Inflammatory macrophage treated with lipopolysaccharide for 4 hours (primary cell): ENCODE results near the gene MAP4K4.

Experiments used
- DNase-seq: peaks from one replicate; pipeline ENCODE4 v3.0.0-alpha.2; 2020

The MAP4K4 gene

GRCh38 chr2:101883860-101884259 is 186.4 kb downstream of the MAP4K4 start:
- DNase-seq = peak; percentile 72

GRCh38 chr2:101884423-101884822 is 186.9 kb downstream of the MAP4K4 start:
- no peak for DNase-seq

DNA sequence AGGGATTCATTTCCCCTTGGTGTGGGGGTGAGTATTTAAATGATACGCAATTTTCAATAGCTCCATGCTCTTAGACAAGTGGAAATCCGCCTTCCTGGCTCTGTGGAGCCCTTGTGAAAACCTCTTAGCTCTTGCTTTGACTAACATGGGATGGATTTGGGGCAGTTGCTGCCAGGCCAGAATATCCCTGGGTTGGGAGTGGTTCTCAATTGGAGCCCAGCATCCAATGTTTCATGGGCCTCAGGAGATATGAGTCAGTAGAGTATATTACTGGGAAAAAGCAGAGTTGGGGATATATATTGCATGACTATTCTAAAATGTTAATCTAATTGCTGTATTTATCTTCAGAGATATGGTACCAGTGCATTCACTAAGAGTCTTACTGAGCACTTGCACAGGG is 189.8 kb downstream of the MAP4K4 start:
- no peak for DNase-seq

DNA sequence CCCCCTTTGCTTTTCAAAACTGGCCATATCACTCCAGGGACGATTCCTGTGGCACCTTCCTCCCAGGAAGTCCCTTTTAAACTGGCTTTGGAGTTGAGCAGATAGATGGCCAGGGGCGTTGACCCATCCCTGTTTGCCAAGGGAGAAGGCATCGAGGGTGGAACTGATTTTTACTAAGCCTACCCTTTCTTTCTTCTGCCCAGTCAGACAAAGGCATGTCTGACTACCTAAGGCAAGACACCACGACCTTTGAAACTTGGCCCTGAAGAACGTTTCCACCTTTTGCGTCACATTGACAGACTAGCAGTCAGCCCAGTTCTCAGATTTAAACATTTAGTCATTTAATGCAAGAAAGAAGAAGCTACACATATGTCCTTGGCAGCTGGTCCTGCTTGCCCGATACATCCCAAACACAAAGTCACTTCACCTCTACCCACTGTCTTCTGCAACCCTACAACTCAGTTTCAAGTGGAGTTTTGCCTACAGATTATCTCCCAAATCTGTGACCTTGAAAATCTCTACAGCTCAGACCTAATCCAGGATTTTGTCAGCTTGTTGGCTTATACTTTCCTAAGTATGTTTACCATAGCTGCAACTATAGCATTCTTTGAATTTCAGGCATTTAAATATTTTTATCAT is 192.1 kb downstream of the MAP4K4 start:
- DNase-seq = no peak

DNA sequence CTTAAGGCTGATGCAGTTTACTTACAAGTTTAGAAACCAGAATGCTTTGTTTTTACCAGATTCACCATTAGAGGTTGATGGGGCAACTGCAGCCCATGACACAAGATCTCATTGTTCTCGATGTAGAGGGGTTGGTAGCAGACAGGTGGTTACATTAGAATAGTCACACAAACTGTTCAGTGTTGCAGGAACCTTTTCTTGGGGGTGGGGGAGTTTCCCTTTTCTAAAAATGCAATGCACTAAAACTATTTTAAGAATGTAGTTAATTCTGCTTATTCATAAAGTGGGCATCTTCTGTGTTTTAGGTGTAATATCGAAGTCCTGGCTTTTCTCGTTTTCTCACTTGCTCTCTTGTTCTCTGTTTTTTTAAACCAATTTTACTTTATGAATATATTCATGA is 194.9 kb downstream of the MAP4K4 start:
- DNase-seq = no peak

GRCh38 chr2:101893681-101894381 is 196.3 kb downstream of the MAP4K4 start:
- DNase-seq = no peak

DNA sequence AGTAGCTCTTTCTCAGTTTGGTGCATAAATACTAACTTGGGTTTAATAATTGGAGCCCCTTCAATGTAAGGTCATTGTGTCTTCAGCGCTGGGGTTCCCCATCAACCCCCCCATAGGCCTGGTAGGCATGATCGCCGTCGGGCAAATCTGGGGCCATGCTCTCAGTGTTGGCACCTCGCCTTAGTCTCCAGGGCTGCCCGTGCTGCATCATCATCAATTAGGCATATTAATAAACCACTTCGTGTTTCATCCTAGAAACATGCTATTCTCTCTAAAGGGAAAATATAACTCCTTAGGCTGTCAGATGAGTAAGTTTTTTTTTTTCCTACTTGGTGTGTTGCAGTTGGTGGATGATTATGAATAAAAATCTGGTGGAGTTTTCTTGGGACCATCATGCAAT is 197.5 kb downstream of the MAP4K4 start:
- no peak for DNase-seq

DNA sequence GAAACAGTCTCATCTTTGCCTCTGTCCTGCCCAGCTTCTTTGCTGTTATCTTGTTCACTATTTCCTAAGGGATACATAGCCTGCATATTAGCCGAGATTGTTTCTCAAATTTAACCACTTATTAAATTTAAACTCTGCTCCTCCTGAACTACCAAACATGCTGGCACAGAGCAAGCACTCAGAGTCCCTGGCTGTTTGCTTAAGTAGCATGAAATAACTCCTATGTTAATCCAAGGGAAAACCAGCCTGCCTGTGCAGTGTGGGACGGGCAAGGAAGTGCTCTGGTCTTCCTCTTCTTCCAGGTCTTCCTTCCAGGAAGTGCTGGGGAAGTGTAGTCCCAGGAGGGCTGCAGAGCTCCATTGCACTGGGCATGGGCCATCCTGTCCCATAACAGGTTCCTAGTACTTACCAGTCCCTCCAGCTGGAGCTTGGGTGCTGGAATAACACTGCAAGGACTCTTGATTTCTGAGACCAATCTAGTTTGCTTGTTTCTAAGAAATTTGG is 198.4 kb downstream of the MAP4K4 start:
- DNase-seq = no peak

DNA sequence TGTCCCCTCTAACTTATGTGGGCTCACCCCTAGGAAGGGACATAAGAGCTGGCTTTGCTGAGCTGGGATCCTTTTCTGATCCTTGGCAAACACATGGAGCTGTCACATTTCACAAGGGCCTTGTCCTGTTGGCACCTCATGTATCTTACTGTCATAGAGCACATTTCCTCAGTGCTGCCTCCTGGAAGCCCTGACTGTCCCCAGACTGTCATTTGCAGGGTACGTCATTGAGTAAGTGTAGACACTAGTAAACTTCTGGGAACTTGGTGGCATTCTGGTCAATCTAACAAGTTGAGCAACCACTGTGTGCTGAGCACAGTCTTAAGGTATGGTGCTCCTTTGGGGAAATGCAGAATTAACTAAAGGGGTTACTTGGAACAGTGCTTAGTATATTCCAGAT is 199.8 kb downstream of the MAP4K4 start:
- no peak for DNase-seq

DNA sequence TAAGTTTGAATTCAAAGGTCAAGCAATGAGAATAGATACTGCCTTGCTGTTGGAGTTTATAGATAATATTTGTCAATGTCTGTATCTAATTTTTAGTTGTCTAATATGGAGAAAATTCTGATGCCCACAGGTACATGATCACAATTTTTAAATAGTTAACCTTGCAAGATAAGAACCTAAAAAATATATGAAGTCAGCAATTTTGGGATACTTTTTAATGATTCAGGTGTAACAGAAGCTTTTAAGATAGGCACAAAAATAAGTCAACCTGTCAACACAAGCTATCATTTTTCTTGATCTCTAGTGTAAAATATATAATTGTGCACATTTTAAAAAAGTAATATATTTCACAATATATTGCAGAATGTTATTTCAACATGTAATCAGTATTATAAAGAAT is 201.8 kb downstream of the MAP4K4 start:
- DNase-seq = no peak

DNA sequence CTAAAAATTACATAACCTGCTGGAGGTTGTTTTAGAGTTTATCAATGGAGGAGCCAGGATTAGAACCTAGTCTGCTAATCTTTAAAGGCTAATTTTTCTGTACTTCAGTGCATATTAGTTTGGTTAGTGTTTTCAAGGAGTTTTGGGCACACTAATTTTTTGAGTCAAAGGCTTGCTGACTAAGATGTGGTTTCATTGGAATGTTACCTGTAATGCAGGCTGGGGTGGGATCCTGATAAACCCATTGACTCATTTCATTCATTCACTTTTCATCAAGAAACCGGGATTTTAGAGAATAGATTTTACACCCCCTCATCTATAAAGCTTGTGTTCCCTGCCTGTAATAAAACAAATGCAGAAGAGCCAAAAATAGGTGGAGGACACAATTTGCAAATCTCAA is 202.4 kb downstream of the MAP4K4 start:
- DNase-seq = no peak

DNA sequence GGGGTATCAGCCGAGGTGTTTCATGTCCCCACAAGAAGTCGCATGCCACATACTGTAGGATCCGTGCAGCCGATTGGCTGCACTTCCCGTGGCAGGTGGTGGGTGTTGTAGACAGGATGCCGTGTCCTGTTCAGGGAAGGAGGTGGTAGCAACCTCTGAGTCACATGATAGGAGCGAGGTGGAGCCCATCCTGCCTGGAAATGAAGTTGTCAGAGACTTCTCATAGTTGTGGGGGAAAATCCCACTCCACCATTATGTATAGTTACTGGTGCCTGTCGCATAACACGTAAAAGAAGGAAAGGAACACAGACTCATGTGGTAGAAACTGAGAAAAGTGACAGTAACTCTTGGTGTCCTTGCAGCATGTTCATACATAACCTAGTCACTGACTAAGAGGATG is 202.9 kb downstream of the MAP4K4 start:
- DNase-seq = no peak

DNA sequence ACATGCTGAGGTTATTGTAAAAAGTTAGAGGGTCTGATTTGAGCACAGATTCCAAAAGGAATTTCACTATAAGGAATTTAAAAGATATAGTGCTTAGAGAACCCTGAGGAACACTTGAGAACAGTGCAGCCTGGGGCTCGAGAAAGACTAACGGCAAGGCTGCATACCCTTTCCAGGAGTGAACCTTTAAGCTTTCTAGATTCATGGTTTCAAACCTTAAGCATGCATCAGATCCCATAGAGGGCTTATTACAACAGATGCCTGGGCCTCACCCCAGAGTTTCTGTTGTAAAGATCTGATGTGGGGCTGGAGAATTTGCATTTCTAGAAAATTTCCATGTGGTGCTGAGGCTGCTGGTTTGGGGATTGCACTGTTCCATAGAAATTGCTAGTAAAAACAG is 203.7 kb downstream of the MAP4K4 start:
- DNase-seq = no peak

DNA sequence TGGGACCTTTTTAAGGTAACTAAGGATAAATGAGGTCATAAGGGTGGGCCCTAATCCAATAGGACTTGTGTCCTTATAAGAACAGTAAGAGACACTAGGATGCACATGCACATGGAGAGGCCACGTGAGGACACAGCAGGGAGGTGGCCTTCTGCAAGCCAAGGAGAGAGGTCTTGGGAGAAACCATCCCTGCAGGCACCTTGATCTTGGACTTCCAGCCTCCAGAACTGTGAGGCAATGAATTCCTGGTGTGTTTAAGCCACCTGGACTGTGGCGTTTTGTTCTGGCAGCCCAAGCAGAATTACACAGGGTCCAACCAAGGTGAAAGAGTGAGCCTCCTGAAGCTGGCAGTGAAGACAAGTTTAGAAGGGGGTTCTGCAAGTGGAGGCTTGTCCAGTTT is 204.7 kb downstream of the MAP4K4 start:
- DNase-seq = no peak

- no peak for DNase-seq
These were observed 207.4 kb downstream of the MAP4K4 start for GRCh38 chr2:101904916-101905315.

DNA sequence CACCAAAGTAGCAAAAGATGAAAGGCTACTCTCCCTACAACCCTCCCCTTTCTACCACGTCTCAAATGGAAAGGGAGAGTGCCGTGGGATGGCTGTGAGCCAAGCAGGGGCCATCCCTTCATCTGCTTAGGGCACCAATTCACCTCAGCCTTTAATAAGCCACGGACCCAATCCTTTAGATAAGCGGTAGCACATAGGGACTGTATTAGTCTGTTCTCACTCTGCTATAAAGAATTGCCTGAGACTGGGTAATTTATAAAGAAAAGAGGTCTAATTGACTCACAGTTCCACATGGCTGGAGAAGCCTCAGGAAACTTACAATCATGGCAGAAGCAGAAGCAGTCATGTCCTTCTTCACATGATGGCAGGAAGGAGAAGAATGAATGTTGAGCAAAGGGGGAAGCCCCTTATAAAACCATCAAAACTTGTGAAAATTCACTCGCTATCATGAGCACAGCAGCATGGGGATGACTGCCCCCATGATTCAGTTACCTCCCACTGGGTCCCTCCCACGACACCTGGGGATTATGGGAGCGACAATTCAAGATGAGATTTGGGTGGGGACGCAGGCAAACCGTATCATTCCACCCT is 208.3 kb downstream of the MAP4K4 start:
- DNase-seq = no peak

- DNase-seq = peak; percentile 53
These were observed 212.3 kb downstream of the MAP4K4 start for GRCh38 chr2:101909760-101910159.

DNA sequence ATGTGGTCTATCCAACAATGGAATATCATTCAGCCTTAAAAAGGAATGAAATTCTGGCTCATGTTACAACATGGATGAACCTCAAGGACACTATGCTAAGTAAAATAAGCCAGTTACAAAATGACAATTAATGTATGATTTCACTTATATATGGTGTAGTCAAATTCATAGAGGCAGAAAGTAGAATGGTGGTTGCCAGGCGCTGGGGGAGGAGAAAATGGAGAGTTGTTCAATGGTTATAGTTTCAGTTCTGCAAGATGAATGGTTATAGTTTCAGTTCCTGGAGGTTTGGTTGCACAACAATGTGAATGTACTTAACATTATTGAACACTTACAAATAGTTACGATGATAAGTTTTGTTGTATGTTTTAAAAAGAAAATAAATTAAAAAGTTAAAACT is 215.0 kb downstream of the MAP4K4 start:
- DNase-seq = peak; percentile 92

DNA sequence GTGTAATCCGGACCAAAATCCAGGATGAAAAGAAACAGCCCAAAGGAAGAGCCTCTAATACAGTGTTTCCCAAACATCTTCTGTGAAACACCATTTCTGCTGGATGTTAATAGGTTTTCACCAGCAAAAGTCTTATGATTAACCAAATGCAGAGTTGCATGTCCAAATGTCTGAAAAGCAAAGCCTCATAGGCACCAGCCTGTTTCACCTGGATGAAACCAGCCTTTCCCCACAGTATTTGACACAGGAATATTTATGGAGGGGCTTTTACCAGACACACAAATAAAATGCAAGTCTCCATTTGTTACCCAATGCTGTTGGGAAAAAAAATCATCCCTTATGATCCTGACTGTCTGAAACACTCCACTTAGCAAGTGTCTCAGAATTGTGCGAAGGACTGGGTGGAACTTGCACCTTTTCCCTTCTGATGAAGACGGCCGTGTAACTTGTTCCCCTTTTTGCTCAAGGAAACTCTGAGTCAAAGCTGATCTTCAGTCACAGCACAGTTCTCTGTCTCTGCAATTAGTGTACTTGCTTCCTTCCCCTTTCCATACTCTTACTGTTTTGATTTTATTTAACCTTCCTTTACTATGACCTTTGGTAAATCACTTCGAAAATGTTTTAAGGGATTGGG is 223.9 kb downstream of the MAP4K4 start:
- peak; percentile 96 for DNase-seq

DNA sequence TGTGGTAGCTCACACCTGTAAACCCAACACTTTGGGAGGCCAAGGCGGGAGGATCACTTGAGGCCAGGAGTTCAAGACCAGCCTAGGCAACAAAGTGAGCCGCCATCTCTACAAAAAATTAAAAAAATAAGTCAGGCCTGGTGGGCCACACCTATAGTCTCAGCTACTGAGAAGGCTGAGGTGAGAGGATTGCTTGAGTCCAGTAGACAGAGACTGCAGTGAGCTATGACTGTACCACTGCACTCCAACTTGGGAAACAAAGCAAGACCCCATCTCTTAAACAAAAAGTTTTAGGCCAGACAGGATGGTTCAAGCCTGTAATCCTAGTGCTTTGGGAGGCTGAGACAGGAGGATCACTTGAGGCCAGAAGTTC is 224.4 kb downstream of the MAP4K4 start:
- no peak for DNase-seq

DNA sequence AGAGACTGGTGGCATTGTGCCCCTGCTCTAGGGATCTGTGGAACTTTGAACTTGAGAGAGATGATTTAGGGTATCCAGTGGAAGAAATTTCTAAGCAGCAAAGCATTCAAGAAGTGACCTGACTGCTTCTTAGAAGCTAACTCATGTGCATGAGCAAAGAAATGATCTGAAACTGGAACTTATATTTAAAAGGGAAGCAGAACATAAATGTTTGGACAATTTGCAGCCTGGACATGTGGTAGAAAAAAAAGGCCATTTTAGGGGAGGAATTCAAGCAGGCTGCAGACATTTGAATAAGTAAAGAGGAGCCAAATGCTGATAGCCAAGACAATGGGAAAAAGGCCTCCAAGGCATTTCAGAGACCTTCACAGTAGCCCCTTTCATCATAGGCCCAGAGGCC is 226.8 kb downstream of the MAP4K4 start:
- DNase-seq = peak; percentile 59

DNA sequence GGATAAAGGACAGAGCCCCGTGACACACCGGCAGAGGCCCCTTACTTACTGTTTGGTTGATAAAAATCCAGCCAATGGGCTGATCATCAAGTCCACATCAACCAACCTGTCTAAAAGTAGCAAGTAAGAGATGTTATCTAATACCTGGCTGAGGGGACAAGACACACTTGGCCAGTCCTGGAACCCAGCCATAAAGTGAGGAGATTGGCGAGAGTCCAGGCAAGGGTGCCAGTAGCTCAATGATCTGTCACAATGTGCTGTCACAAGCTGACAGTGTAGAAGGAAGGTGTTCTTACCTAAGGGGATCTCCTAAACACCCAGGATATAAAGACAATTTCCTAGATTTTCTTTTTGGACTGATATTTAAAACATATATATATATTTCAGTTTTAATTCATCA is 232.5 kb downstream of the MAP4K4 start:
- DNase-seq = no peak

GRCh38 chr2:101930847-101931246 is 233.3 kb downstream of the MAP4K4 start:
- peak; percentile 22 for DNase-seq

DNA sequence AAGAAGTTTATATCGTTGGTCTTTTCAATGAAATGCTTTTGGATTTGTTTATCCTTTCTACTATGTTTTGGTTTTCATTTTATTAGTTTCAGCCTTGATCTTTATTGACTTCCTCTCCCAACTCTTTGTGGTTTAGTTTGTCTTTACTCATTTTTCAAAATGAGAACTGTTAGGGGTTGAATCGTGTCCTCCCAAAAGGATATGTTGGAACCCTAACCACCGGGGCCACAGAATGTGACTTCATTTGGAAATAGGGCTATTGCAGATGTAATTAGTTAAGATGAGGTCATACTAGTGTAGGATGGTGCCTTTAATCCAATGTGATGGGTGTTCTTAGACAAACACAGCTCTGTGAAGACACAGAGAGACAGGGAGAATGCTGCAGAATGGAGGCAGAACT is 233.9 kb downstream of the MAP4K4 start:
- peak; percentile 89 for DNase-seq
